Uterus (tissue), 2 donors: ENCODE data around the gene LFNG.

Source experiments
- POLR2A ChIP-seq, 2 donors: fragments of 450-650 bp; IDR thresholded peaks; one replicate each; pipeline ENCODE4 v1.6.1; 2016; ENCODE audit warnings: antibody characterized with exemption in 2 of 2, mild to moderate bottlenecking in 1 of 2, moderate library complexity in 1 of 2
- TF ChIP-seq, protein P1 (sequence below), 4 experiments: fragments of 200-600 bp in 2 of 4; fragments of 450-650 bp in 2 of 4; sonication (generic) in 2 of 4; IDR thresholded peaks; one replicate each; pipeline ENCODE4 v1.5.1; 2016 to 2019; ENCODE audit warnings: antibody characterized with exemption in 4 of 4, mild to moderate bottlenecking in 2 of 4, moderate library complexity in 1 of 4

DNA sequence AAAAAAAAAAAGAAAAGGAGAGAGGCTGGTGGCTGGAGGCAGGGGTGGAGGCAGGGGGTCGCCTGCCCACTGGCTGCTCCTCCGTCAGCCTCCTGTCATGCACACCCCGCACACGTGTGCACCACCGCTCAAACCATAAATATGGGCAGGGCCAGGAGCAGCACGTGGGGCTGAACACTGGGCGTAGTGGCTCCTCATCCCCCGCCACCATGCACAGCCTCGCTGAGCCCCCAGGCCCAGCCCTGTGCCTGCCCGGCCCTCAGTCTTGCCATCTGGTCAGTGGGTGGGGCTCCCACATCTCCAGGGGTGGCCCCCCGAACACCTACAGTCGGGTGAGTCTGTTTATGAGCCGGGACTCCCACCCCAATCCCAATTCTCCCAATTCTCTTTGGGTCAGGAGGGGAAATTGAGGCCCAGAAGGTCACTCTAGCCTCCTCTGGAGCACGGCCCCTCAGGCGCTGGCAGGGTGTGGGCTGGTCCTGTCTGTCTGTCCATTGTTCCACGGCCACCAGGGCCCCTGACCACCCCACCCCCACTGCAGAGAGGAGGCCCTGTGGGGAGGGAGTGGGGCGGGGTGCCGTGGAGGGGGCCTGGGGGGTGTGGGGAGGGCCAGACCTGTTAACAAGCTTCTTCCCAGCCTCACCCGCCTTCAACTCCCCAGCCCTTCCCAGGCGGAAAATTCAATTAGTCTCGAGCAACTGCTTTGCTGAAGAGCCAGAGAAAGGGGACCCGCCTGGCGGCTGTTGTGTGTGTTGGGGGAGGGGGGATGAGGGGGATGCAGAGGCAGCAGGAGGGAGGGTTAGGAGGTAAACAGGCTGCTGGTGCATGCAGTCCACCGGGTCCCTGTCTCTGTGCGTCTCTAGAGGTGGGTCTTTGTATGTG is 23.9 kb upstream of the LFNG start:
- TF ChIP-seq, protein P1, sequence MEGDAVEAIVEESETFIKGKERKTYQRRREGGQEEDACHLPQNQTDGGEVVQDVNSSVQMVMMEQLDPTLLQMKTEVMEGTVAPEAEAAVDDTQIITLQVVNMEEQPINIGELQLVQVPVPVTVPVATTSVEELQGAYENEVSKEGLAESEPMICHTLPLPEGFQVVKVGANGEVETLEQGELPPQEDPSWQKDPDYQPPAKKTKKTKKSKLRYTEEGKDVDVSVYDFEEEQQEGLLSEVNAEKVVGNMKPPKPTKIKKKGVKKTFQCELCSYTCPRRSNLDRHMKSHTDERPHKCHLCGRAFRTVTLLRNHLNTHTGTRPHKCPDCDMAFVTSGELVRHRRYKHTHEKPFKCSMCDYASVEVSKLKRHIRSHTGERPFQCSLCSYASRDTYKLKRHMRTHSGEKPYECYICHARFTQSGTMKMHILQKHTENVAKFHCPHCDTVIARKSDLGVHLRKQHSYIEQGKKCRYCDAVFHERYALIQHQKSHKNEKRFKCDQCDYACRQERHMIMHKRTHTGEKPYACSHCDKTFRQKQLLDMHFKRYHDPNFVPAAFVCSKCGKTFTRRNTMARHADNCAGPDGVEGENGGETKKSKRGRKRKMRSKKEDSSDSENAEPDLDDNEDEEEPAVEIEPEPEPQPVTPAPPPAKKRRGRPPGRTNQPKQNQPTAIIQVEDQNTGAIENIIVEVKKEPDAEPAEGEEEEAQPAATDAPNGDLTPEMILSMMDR (IDR thresholded peaks at IDR 0.05), result no peak
- no peak for TF ChIP-seq POLR2A (IDR thresholded peaks at IDR 0.05)
